Hair follicular keratinocyte (primary cell): ENCODE data around the gene SH2D3A. TPM values are rescaled to one million over a fixed set of nuclear protein-coding genes. Genes with fewer than 3 reads are reported as not detected.

Source experiments
- total RNA-seq: library from RNA; depleted of rRNA; stranded (reverse); fragments of >200 nt; gene quantifications from 2 replicates; pipeline ENCODE4 v1.2.3, GENCODE V29; 2015

The SH2D3A gene
- 73.5 and 97.6 TPM in 2 replicates for total RNA-seq

GRCh38 chr19:6767357-6768235 lies at the start of gene SH2D3A:
Gene SH2D3A (minus strand): TSS chr19:6767435. CDS start chr19:6763748, 3,687 bp downstream.

GRCh38 chr19:6772028-6772865 lies 5.0 kb upstream of the SH2D3A start, which contains the start of gene VAV1:
Gene VAV1 (plus strand): TSS chr19:6772708. CDS start chr19:6772808, 100 bp downstream.

GRCh38 chr19:6739390-6739882 lies 27.8 kb downstream of the SH2D3A start, which contains the start of gene TRIP10:
Gene TRIP10 (plus strand): TSS chr19:6739680. CDS start chr19:6739762, 82 bp downstream.

GRCh38 chr19:6737284-6737872 lies 29.9 kb downstream of the SH2D3A start, which contains the start of gene GPR108:
Gene GPR108 (minus strand): TSS chr19:6737580. CDS start chr19:6737576, 4 bp downstream.

GRCh38 chr19:6720369-6721137 lies 46.7 kb downstream of the SH2D3A start, which contains the start of gene C3:
Gene C3 (minus strand): TSS chr19:6720650. CDS start chr19:6720589, 61 bp downstream.

Other genes with a start within 250 kb of the SH2D3A start
- 31.5 and 32.5 TPM in 2 replicates for gene TNFSF9, start 236.4 kb downstream of the SH2D3A start, total RNA-seq
- 0.16 and 0.46 TPM in 2 replicates for gene CD70, start 176.3 kb downstream of the SH2D3A start, total RNA-seq
- gene TNFSF14, start 97.3 kb downstream of the SH2D3A start, total RNA-seq, result not detected in 2 replicates
- gene C3, start 46.8 kb downstream of the SH2D3A start, total RNA-seq, result 63.2 and 88.6 TPM in 2 replicates
- 33.3 and 41.3 TPM in 2 replicates for gene GPR108, start 29.9 kb downstream of the SH2D3A start, total RNA-seq
- gene TRIP10, start 27.8 kb downstream of the SH2D3A start, total RNA-seq, result 51.0 and 66.4 TPM in 2 replicates
- 0.08 and 5.6 TPM in 2 replicates for gene VAV1, start 5.3 kb upstream of the SH2D3A start, total RNA-seq
- not detected in 2 replicates for gene ADGRE1, start 120.1 kb upstream of the SH2D3A start, total RNA-seq